Testis (tissue), 3 donors: ENCODE data around the gene IL1B. TPM values are rescaled to one million over a fixed set of nuclear protein-coding genes. Genes with fewer than 3 reads are reported as not detected.

Experiments used
- DNase-seq: peaks from one replicate; pipeline ENCODE4 v3.0.0-alpha.2; 2019
- H3K27ac ChIP-seq, 2 donors: fragments of 200-600 bp; sonication (generic); one replicate each; pipeline ENCODE4 v1.5.1; 2019
- H3K27me3 ChIP-seq: fragments of 200-600 bp; sonication (generic); one replicate; pipeline ENCODE4 v1.5.1; 2019
- H3K36me3 ChIP-seq: fragments of 200-600 bp; sonication (generic); one replicate; pipeline ENCODE4 v1.5.1; 2017; ENCODE audit warnings: low read depth; ENCODE audit errors: missing control alignments
- H3K4me1 ChIP-seq: fragments of 200-600 bp; sonication (generic); one replicate; pipeline ENCODE4 v1.5.1; 2019
- H3K4me3 ChIP-seq, 2 donors: fragments of 200-600 bp; sonication (generic); one replicate each; pipeline ENCODE4 v1.5.1; 2017 to 2019
- H3K9me3 ChIP-seq: fragments of 200-600 bp; sonication (generic); one replicate; pipeline ENCODE4 v1.5.1; 2017
- CTCF ChIP-seq, 3 experiments: fragments of 450-650 bp in 2 of 3; fragments of 200-600 bp in 1 of 3; sonication (generic) in 1 of 3; IDR thresholded peaks; one replicate each; pipeline ENCODE4 v1.5.1; 2016 to 2019; ENCODE audit warnings: antibody characterized with exemption in 3 of 3, mild to moderate bottlenecking in 2 of 3, moderate library complexity in 1 of 3
- POLR2A ChIP-seq: fragments of 450-650 bp; IDR thresholded peaks from one replicate; pipeline ENCODE4 v1.6.1; 2017; ENCODE audit warnings: antibody characterized with exemption, mild to moderate bottlenecking, moderate library complexity
- WGBS, 2 donors: methylation state at CpG; one replicate each; pipeline ENCODE4 v1.1.5; 2018; 5-methylcytosine and 5-hydroxymethylcytosine counted together
- intact Hi-C: fragments of 100-400 bp; cut with DNase I; formaldehyde crosslinking; loops from one replicate; pipeline ENCODE4 v1.15.1; 2023; ENCODE audit warnings: low total_unique reads
- polyA plus RNA-seq: library from polyadenylated mRNA; stranded (reverse); fragments of 350-450 nt; fragmentation: Illumina TruSeq; extraction: RNeasy Lipid Tissue Mini Kit (QIAGEN cat#74804); gene quantifications from one replicate; pipeline ENCODE4 v1.2.3, GENCODE V29; 2014; ENCODE audit warnings: low read depth, low replicate concordance; ENCODE audit not compliant: insufficient read depth
- total RNA-seq, 2 donors: library from RNA; depleted of rRNA; stranded (reverse); fragments of >200 nt; gene quantifications; one replicate each; pipeline ENCODE4 v1.2.3, GENCODE V29; 2016

The IL1B gene
- total and polyA plus RNA-seq, 3 donors from 2014 or later, result 0.62 to 1.8 (median 0.63) TPM

GRCh38 chr2:112881217-112881985 is 44.8 kb upstream of the IL1B start:
- Histone ChIP-seq H3K27me3 (no peaks in the 10 kb centered on the region), H3K4me1 (no peaks in the 10 kb centered on the region), H3K36me3 (no peaks in the 10 kb centered on the region), H3K27ac (no peak overlapping the region), H3K4me3 (no peak overlapping the region), H3K9me3 (no peaks in the 10 kb centered on the region)
- TF ChIP-seq POLR2A (no peak), CTCF (IDR thresholded peaks at IDR 0.05) (no peak)
- intact Hi-C loops, result no loop called here
- WGBS, 2 donors, result 79 to 85% methylated on average over 5 of the region's 5 CpGs
- no peak for DNase-seq

GRCh38 chr2:112880696-112881095 is 44.1 kb upstream of the IL1B start:
- no peak for TF ChIP-seq POLR2A
- TF ChIP-seq CTCF (IDR thresholded peaks at IDR 0.05), result no peak
- Histone ChIP-seq H3K4me3 (no peak overlapping the region), H3K36me3 (no peaks in the 10 kb centered on the region), H3K4me1 (no peaks in the 10 kb centered on the region), H3K9me3 (no peaks in the 10 kb centered on the region), H3K27ac (no peak overlapping the region), H3K27me3 (no peaks in the 10 kb centered on the region)
- 69 to 70% methylated on average over 7 of the region's 7 CpGs for WGBS, 2 donors
- DNase-seq, result no peak
- intact Hi-C loops, result no loop called here

GRCh38 chr2:112880091-112880531 is 43.5 kb upstream of the IL1B start:
- Histone ChIP-seq H3K9me3 (no peaks in the 10 kb centered on the region), H3K27ac (no peak overlapping the region), H3K4me3 (no peak overlapping the region), H3K27me3 (no peaks in the 10 kb centered on the region), H3K4me1 (no peaks in the 10 kb centered on the region), H3K36me3 (no peaks in the 10 kb centered on the region)
- intact Hi-C loops, result no loop called here
- TF ChIP-seq POLR2A (no peak), CTCF (IDR thresholded peaks at IDR 0.05) (no peak)
- no peak for DNase-seq
- WGBS, 2 donors, result 89% methylated on average over 5 of the region's 5 CpGs

- Histone ChIP-seq H3K9me3 (no peaks in the 10 kb centered on the region), H3K27ac (no peak overlapping the region), H3K4me1 (no peaks in the 10 kb centered on the region), H3K36me3 (no peaks in the 10 kb centered on the region), H3K27me3 (no peaks in the 10 kb centered on the region), H3K4me3 (no peak overlapping the region)
- intact Hi-C loops, result no loop called here
- 88 to 98% methylated on average over 6 of the region's 6 CpGs for WGBS, 2 donors
- TF ChIP-seq POLR2A (no peak), CTCF (IDR thresholded peaks at IDR 0.05) (no peak)
- no peak for DNase-seq
These were observed 43.0 kb upstream of the IL1B start for GRCh38 chr2:112879491-112880041.
